OCI-LY3 (cell line): ENCODE results near the gene NDUFB3.

ENCODE experiments used
- CTCF ChIP-seq: fragments of 200-600, 300-600 bp; sonication (generic); IDR thresholded peaks from 2 replicates; pipeline ENCODE4 v1.5.1; 2014; ENCODE audit warnings: antibody characterized with exemption, low read length, low read depth
- EZH2phosphoT487 ChIP-seq: fragments of 200-600 bp; shearing (Covaris generic); IDR thresholded peaks from 2 replicates; pipeline ENCODE4 v1.6.1; 2018; ENCODE audit warnings: antibody characterized with exemption, mixed run types, low read depth

- TF ChIP-seq CTCF = no peak
- no peak for TF ChIP-seq EZH2phosphoT487
Measured at GRCh38 chr2:201132518-201132917, 60.7 kb downstream of the NDUFB3 start.
